K562 (cell line): ENCODE results near the gene SEC14L1. TPM values are rescaled to one million over a fixed set of nuclear protein-coding genes. Genes with fewer than 3 reads are reported as not detected.
"Not testable (repeated sequence)": the region's sequence is repeated elsewhere in the genome, so short reads cannot be mapped to it uniquely, and the experiment has no call there.

Experiments
- ATF3 ChIP-seq, 2 experiments: fragments of 450-650 bp in 1 of 2; sonication (generic) in 1 of 2; formaldehyde crosslinking in 1 of 2; IDR thresholded peaks in 1 of 2; conservative IDR thresholded peaks in 1 of 2; 2 replicates each; pipeline versions ENCODE4 v1.6.1 to v1.8.1; 2016 to 2023; ENCODE audit warnings: mild to moderate bottlenecking in 2 of 2, moderate library complexity in 2 of 2, inconsistent platforms in 1 of 2, missing genetic modification reagents in 1 of 2
- BRD9 ChIP-seq: fragments of 450-650 bp; IDR thresholded peaks from 2 replicates; pipeline ENCODE4 v1.6.1; 2018; ENCODE audit warnings: low read depth; ENCODE audit not compliant: partially characterized antibody
- C11orf30 ChIP-seq: fragments of 450-650 bp; IDR thresholded peaks from 2 replicates; pipeline ENCODE4 v1.6.1; 2016; ENCODE audit warnings: low read depth, mild to moderate bottlenecking
- DACH1 ChIP-seq: fragments of 450-650 bp; IDR thresholded peaks from 2 replicates; pipeline ENCODE4 v1.6.1; 2018; ENCODE audit not compliant: partially characterized antibody
- DPF2 ChIP-seq: fragments of 450-650 bp; IDR thresholded peaks from 2 replicates; pipeline ENCODE4 v1.6.1; 2016
- FOSL1 ChIP-seq: fragments of 200-800 bp; sonication (Bioruptor generic); conservative IDR thresholded peaks from 2 replicates; pipeline ENCODE4 v1.6.1; 2016; ENCODE audit warnings: missing genetic modification characterization, missing compliant biosample characterization
- GATA2 ChIP-seq: sonication (generic); formaldehyde crosslinking; IDR thresholded peaks from 2 replicates; pipeline ENCODE4 v1.4.0; 2020; ENCODE audit warnings: mild to moderate bottlenecking, missing genetic modification reagents
- JUND ChIP-seq, 2 experiments: IDR thresholded peaks; 2 replicates in 1 of 2; 3 replicates in 1 of 2; pipeline ENCODE4 v1.6.1; 2011; ENCODE audit warnings: borderline replicate concordance in 2 of 2, low read depth in 2 of 2, low read length in 2 of 2, improper control_type of control experiment in 1 of 2, missing biosample characterization in 1 of 2, missing genetic modification characterization in 1 of 2, missing genetic modification reagents in 1 of 2
- KLF16 ChIP-seq: IDR thresholded peaks from 2 replicates; pipeline ENCODE4 v1.6.1; 2016; ENCODE audit warnings: antibody characterized with exemption
- MAFG ChIP-seq: fragments of 450-650 bp; conservative IDR thresholded peaks from 2 replicates; pipeline ENCODE4 v1.6.1; 2016; ENCODE audit warnings: missing genetic modification characterization, missing compliant biosample characterization
- MEIS2 ChIP-seq: fragments of 450-650 bp; IDR thresholded peaks from 2 replicates; pipeline ENCODE4 v1.6.1; 2014; ENCODE audit warnings: mild to moderate bottlenecking; ENCODE audit not compliant: partially characterized antibody
- MYNN ChIP-seq, 2 experiments: sonication (generic); formaldehyde crosslinking in 1 of 2; IDR thresholded peaks; 2 replicates each; pipeline versions ENCODE4 v1.5.0 to v1.6.1; 2016 to 2020; ENCODE audit warnings: antibody characterized with exemption in 1 of 2, missing genetic modification reagents in 1 of 2
- NFE2 ChIP-seq: IDR thresholded peaks from 2 replicates; pipeline ENCODE4 v1.6.1; 2014; ENCODE audit warnings: antibody characterized with exemption, low read depth
- NRF1 ChIP-seq, 2 experiments: fragments of 450-650 bp; IDR thresholded peaks in 1 of 2; conservative IDR thresholded peaks in 1 of 2; 2 replicates each; pipeline ENCODE4 v1.6.1; 2014; ENCODE audit warnings: mild to moderate bottlenecking in 2 of 2
- RCOR1 ChIP-seq, 2 experiments: IDR thresholded peaks; 2 replicates each; pipeline ENCODE4 v1.6.1; 2012; ENCODE audit warnings: low read depth in 2 of 2, low read length in 2 of 2, borderline replicate concordance in 1 of 2, improper control_type of control experiment in 1 of 2
- TRIM24 ChIP-seq, 2 experiments: fragments of 450-650 bp; IDR thresholded peaks; 2 replicates each; pipeline ENCODE4 v1.6.1; 2016
- TRIM28 ChIP-seq: fragments of 450-650 bp; IDR thresholded peaks from 2 replicates; pipeline ENCODE4 v1.6.1; 2017
- ZNF592 ChIP-seq: fragments of 450-650 bp; IDR thresholded peaks from 2 replicates; pipeline ENCODE4 v1.6.1; 2017; ENCODE audit warnings: antibody characterized with exemption, mild to moderate bottlenecking
- polyA plus RNA-seq, 8 experiments: library from polyadenylated mRNA; depleted of rRNA in 4 of 8; stranded (reverse) in 5 of 8; unstranded in 3 of 8; fragments of >200 nt; fragmentation: Nextera tagmentation in 2 of 8; fragmentation: Illumina TruSeq in 1 of 8; extraction: Ambion mirVana in 2 of 8; extraction: Trizol in 1 of 8; gene quantifications; 2 replicates each; pipeline versions ENCODE4 v1.2.1 to v1.2.3, GENCODE V29; 2011 to 2014; ENCODE audit warnings: inconsistent platforms in 1 of 8, missing spikeins in 1 of 8
- total RNA-seq, 7 experiments: library from RNA; depleted of rRNA in 6 of 7; stranded (reverse); fragments of >200 nt in 6 of 7; fragmentation: Illumina TruSeq in 2 of 7; extraction: Trizol in 2 of 7; gene quantifications; 2 replicates each; pipeline versions ENCODE4 v1.2.1 to v1.2.3, GENCODE V29; 2011 to 2021; ENCODE audit warnings: low replicate concordance in 1 of 7

Gene SEC14L1
- total and polyA plus RNA-seq, 9 of the 15 experiments (the other 6 are each of a cell fraction or from before 2014, with no cell fraction given), result 3.1 to 39.7 (median 15.2) TPM

- TF ChIP-seq JUND (IDR thresholded peaks at IDR 0.05; ENCODE audit: borderline replicate concordance, low read depth, low read length) (peak; percentile 44), JUND (tag; IDR thresholded peaks at IDR 0.05; ENCODE audit: borderline replicate concordance, low read depth, low read length) (peak; percentile 61; the same call in 1 of the 3 replicates), ATF3 (IDR thresholded peaks at IDR 0.05) (peak; percentile 16; the same call in 1 of the 2 replicates), MEIS2 (peak; percentile 30), NRF1 (conservative IDR thresholded peaks at IDR 0.05 in 1 of 2, IDR thresholded peaks at IDR 0.05 in 1 of 2) (peak in 1 of 2 experiments; percentile 28; a peak in 1 of 4 replicates), MYNN (IDR thresholded peaks at IDR 0.05) (0 out of 2 replicates have a peak, but pooled peaks have one; percentile 51), TRIM24 (IDR thresholded peaks at IDR 0.05) (peak; percentile 62 to 83; a peak in 3 of 4 replicates), DPF2 (peak; percentile 53; the same call in 1 of the 2 replicates), GATA2 (CRISPR knock-in tag) (peak; percentile 23; the same call in 1 of the 2 replicates), DACH1 (peak; percentile 25), RCOR1 (IDR thresholded peaks at IDR 0.05; ENCODE audit: borderline replicate concordance in 1 of 2, low read depth in 2 of 2, low read length in 2 of 2) (peak in 1 of 2 experiments; percentile 25; a peak in 1 of 4 replicates), TRIM28 (0 out of 2 replicates have a peak, but pooled peaks have one; percentile 16), FOSL1 (tag) (peak; percentile 82), BRD9 (peak; percentile 40), C11orf30 (peak; percentile 90), KLF16 (0 out of 2 replicates have a peak, but pooled peaks have one; percentile 5), MAFG (tag) (peak; percentile 78), ZNF592 (peak; percentile 40), NFE2 (peak; percentile 81)
- TF ChIP-seq ATF3 (CRISPR knock-in tag; conservative IDR thresholded peaks at IDR 0.05); MYNN (CRISPR knock-in tag; IDR thresholded peaks at IDR 0.05): not testable (repeated sequence)
These were observed 2.9 kb upstream of the SEC14L1 start (continued) for GRCh38 chr17:77137886-77138285.
